ENCODE measurements around the gene ATCAY.
"Not testable (repeated sequence)": the region's sequence is repeated elsewhere in the genome, so short reads cannot be mapped to it uniquely, and the experiment has no call there.

ATCAY gene

DNA sequence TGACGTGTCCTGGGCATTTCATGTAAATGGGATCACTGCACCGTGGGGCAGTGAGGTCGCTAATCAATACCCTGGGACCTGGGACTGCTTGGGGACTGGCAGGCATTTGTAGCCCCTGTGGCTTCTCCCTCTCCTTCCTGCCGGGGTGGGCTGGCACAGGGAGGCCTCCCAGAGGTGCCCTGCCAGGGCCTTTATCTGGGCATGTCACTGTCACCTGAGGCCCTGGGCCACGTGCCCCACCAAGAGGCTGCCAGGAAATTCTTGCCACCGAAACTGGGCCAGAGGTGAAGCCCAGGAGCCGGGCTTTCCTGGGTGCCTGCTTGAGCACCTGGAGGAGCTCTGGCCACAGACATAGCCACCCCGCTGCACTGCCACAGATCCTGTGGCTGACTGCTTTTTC lies 50.6 kb downstream of the ATCAY start:
- Histone ChIP-seq H3K36me3 (ENCODE audit: control insufficient read depth, insufficient read depth, low read length) (no peaks in the 10 kb centered on the region), H3K79me2 (no peaks in the 10 kb centered on the region), H3K4me3 (ENCODE audit: low read depth, low read length) (no peak overlapping the region), H3K27ac (no peak overlapping the region), H3K4me1 (no peaks in the 10 kb centered on the region), H3K27me3 (ENCODE audit: control insufficient read depth, insufficient read depth, low read length) (no peaks in the 10 kb centered on the region), H3K4me2 (ENCODE audit: low read length) (no peak overlapping the region), H3K9ac (no peak overlapping the region), H3K9me3 (ENCODE audit: control insufficient read depth, low read length) (no peaks in the 10 kb centered on the region), H2AFZ (no peak overlapping the region)
- TF ChIP-seq CTCF (IDR thresholded peaks at IDR 0.05), result no peak

- Histone ChIP-seq H3K4me2 (ENCODE audit: low read length) (no peak within 1 kb of the TSS), H3K36me3 (ENCODE audit: control insufficient read depth, insufficient read depth, low read length) (no peaks in the 10 kb centered on the region), H3K27me3 (ENCODE audit: control insufficient read depth, insufficient read depth, low read length) (no peaks in the 10 kb centered on the region), H3K4me3 (ENCODE audit: low read depth, low read length) (no peak within 1 kb of the TSS), H3K27ac (no peak within 1 kb of the TSS), H3K79me2 (no peaks in the 10 kb centered on the region), H3K9me3 (ENCODE audit: control insufficient read depth, low read length) (no peaks in the 10 kb centered on the region), H3K9ac (no peak within 1 kb of the TSS), H2AFZ (peak within 1 kb of the TSS; percentile 61), H3K4me1 (no peaks in the 10 kb centered on the region)
- no peak for TF ChIP-seq CTCF (IDR thresholded peaks at IDR 0.05)
Measured at GRCh38 chr19:3932931-3933810, 52.7 kb downstream of the ATCAY start, which contains the start of gene NMRK2. Gene NMRK2 (plus strand): TSS chr19:3933069. CDS start chr19:3933672, 603 bp downstream.

DNA sequence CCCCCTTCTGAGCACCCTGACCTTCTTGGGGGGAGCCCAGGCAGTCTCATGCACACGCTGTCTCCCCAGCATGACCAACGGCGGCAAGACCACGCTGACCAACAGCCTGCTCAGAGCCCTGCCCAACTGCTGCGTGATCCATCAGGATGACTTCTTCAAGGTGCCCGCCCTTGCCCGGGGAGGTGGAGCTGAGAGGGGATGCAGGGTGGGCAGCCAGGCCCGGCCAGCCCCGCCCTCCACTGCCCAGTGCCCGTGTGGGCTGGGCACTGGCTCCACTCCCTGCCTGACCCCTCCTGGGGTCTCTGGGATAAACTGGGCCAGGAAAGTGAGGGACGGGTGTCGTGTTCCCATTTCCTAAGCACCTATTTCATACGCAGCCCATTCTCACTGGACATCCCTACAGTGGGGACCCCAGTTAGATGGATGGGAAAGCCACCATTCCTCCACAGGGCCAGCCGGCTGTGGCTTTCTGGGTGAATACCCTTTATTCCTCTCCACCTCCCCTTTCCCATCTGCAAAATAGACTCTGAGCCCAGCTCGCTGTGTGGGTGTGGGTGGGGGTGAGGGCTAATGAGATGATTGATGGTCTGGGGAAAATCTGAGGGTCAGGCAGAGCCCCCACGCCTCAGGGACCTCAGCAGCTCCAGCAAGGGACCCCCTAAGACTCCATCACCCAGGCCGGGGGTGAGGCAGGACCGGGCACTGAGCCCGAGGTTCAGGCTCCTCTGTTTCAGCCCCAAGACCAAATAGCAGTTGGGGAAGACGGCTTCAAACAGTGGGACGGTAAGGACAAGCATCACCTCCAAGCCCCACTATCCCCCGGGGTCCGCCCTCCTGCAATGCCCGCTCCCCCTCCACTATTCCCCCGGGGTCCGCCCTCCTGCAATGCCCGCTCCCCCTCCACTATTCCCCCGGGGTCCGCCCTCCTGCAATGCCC lies 56.3 kb downstream of the ATCAY start:
- no peak overlapping the region for H3K4me3 ChIP-seq (ENCODE audit: low read depth, low read length)

GRCh38 chr19:3938300-3938950 lies 57.9 kb downstream of the ATCAY start:
- not testable (repeated sequence) for H3K36me3 ChIP-seq (ENCODE audit: control insufficient read depth, insufficient read depth, low read length); H3K79me2 ChIP-seq; H3K4me2 ChIP-seq (ENCODE audit: low read length); H3K9me3 ChIP-seq (ENCODE audit: control insufficient read depth, low read length); H3K27ac ChIP-seq; H2AFZ ChIP-seq; H3K4me3 ChIP-seq (ENCODE audit: low read depth, low read length); H3K27me3 ChIP-seq (ENCODE audit: control insufficient read depth, insufficient read depth, low read length); H3K4me1 ChIP-seq; H3K9ac ChIP-seq

More for the DNA sequence above, 56.3 kb downstream of the ATCAY start:
- Histone ChIP-seq H3K79me2 (no peaks in the 10 kb centered on the region), H3K36me3 (ENCODE audit: control insufficient read depth, insufficient read depth, low read length) (no peaks in the 10 kb centered on the region), H3K27ac (no peak overlapping the region), H3K27me3 (ENCODE audit: control insufficient read depth, insufficient read depth, low read length) (no peaks in the 10 kb centered on the region), H3K9ac (no peak overlapping the region), H3K9me3 (ENCODE audit: control insufficient read depth, low read length) (no peaks in the 10 kb centered on the region), H3K4me2 (ENCODE audit: low read length) (no peak overlapping the region), H2AFZ (no peak overlapping the region), H3K4me1 (no peaks in the 10 kb centered on the region)
- no peak for TF ChIP-seq CTCF (IDR thresholded peaks at IDR 0.05)

Measured in parathyroid adenoma (tissue), 2 donors.